ENCODE results near the gene ACLY.

Gene ACLY

DNA sequence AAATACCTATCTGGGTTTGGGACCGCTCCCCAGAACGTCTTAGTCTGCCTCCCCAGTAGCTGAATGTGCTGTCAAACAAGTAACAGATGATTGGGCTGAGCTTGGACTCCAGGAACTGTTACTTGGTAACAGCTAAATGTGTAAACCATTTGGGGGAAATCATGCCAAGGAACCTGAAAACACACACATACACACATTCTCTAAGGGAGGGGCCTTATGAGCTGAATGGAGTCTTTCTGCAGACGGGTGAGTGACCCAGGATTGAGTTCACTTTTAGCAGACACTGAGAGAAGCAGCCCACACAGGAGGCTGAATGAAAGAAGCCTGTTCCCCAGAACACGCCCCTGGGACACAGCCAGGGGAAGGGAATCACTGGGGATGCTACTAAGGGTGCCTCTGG is 1.6 kb downstream of the ACLY start:
- peak overlapping the region; percentile 97 for H3K4me3 ChIP-seq (ENCODE audit: low read length)
- TF ChIP-seq, protein P1, sequence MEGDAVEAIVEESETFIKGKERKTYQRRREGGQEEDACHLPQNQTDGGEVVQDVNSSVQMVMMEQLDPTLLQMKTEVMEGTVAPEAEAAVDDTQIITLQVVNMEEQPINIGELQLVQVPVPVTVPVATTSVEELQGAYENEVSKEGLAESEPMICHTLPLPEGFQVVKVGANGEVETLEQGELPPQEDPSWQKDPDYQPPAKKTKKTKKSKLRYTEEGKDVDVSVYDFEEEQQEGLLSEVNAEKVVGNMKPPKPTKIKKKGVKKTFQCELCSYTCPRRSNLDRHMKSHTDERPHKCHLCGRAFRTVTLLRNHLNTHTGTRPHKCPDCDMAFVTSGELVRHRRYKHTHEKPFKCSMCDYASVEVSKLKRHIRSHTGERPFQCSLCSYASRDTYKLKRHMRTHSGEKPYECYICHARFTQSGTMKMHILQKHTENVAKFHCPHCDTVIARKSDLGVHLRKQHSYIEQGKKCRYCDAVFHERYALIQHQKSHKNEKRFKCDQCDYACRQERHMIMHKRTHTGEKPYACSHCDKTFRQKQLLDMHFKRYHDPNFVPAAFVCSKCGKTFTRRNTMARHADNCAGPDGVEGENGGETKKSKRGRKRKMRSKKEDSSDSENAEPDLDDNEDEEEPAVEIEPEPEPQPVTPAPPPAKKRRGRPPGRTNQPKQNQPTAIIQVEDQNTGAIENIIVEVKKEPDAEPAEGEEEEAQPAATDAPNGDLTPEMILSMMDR (conservative IDR thresholded peaks at IDR 0.05; ENCODE audit: low read length) = no peak
- DNase-seq (ENCODE audit: low read depth) = peak; percentile 87

DNA sequence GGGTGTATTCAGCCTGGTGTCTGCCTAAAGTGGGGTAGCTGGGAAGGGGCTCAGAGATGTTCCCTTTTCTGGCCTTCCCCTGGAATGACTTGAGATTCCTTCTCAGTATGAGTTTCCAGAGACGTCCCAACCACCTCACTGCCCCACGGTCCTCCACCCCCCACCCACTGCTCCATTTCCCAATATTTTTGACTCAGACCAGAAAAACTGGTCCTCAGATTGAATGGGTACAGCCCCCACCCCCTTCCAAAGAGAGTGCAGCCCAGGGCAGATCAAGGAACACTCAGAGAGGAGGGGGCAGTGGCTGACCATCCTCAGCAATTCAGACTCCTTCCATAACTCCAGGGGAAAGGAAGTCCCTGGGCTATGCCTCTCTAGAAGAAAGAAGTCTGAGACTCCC is 3.2 kb downstream of the ACLY start:
- TF ChIP-seq, protein P1 (conservative IDR thresholded peaks at IDR 0.05; ENCODE audit: low read length) = no peak

DNA sequence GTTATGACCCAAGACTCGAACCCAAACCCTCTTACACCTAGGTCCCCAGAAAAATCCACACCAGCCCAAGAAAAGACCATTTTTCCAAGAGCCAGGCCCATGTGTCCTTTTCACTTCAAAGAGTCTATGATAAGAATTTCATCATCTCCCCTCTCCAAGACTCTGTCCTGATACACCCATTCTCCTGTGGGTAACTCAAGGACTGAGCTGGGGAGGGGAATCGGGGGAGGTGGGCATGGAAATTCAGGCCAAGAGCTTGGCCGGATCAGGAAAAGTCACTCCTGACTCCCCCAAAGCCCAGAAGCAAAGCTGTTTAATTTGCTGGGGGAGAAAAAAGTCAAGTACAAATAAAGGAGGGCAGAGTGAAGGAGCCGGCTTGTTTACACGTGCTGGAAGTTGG is 3.7 kb downstream of the ACLY start:
- no peak overlapping the region for H3K4me3 ChIP-seq (ENCODE audit: low read length)
- no peak for DNase-seq (ENCODE audit: low read depth)
- TF ChIP-seq, protein P1 (conservative IDR thresholded peaks at IDR 0.05; ENCODE audit: low read length) = no peak

More for the DNA sequence above, 3.2 kb downstream of the ACLY start:
- DNase-seq (ENCODE audit: low read depth) = no peak
- no peak overlapping the region for H3K4me3 ChIP-seq (ENCODE audit: low read length)

DNA sequence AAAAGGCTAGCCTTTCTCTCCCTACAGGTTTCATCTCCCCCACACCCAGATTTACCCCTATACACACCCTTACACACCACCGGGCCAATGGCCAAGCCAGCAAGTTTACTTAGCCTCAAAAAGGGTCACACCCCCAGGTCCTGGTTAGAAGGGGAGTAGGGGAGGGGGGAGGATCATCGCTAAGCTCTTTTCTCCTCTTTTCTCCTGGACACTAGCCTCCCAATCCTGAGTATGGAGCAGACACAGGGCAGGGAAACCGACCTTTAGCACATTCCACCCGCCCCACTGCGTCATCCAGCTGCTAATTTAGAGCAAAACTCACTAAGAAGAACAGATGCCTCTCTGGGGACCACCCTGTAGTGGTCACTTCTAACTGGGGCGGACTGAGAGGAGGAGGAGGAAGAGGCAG is 4.4 kb downstream of the ACLY start:
- TF ChIP-seq, protein P1 (conservative IDR thresholded peaks at IDR 0.05; ENCODE audit: low read length) = no peak
- DNase-seq (ENCODE audit: low read depth) = no peak
- no peak overlapping the region for H3K4me3 ChIP-seq (ENCODE audit: low read length)

DNA sequence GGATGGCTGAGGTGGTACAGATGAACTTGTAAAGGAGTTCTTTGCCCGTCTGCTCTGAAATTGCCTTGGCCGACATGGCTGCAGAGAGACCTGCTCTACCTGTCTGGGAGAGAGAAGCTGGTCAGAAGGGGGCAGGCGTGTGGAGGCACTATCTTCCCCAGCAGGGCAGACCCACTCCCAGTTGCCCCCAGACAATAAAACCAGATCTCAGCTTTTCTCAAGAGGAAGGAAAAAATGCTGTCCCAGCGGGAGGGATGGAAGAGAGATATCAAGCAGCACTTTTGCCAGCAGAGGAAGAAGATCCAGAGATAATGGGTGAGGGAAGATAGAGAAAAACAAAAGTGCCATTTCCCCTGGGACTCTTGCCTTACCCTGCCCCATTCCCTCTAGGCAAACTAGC is 5.0 kb downstream of the ACLY start:
- no peak overlapping the region for H3K4me3 ChIP-seq (ENCODE audit: low read length)
- no peak for DNase-seq (ENCODE audit: low read depth)
- TF ChIP-seq, protein P1 (conservative IDR thresholded peaks at IDR 0.05; ENCODE audit: low read length) = no peak

DNA sequence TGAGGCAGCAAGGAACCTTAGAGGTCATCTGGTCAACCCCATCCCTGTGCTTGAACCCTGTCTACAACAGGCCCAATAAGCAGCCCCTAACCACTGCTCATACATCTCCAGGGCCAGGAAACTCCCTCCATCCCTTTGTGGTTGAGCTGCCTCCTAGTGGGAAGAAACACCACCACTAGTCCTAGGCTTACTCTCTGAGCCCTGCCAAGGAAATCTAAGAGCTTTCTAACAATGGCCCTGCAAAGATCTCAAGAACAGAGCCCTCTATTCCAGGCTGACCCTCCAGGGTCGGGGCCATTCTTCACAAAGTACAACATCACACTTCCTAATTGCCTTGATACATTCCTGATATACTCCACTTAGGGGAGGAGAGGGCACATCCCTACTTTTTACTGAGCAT is 5.8 kb downstream of the ACLY start:
- no peak overlapping the region for H3K4me3 ChIP-seq (ENCODE audit: low read length)
- DNase-seq (ENCODE audit: low read depth) = no peak
- TF ChIP-seq, protein P1 (conservative IDR thresholded peaks at IDR 0.05; ENCODE audit: low read length) = no peak

DNA sequence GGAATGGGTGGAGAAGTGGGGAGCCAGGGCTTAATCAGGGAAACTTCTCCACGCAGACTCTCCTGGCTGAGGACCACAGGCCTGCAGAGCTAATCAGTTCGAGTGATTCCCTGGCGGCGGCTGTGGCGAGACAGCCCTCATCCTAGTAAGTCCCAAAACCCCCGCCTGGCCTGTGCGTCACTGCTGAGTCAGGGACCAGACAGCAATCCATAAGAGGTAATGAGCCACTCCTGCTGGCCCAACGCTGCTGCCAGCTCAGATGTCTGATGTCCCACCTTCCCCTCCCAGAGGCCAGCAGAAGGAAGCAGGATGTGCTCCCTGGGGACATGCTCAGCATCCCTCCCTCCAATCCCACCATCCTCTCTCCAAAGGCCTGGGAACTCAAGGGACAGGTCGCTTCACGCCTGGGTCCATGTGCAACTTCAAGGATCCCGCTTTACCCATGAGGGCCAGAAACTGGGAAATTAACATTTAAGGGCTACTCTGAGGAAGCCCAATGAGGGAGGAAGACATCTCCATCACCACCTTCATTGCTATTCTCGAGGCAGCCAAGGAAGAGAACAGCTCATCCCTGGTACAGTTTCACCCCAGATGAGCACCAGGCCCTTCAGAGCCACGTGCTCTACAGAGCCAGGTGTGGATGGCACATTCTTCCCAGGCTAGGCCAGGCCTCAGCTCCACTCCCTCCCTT is 7.9 kb downstream of the ACLY start:
- DNase-seq (ENCODE audit: low read depth) = peak; percentile 96
- H3K4me3 ChIP-seq (ENCODE audit: low read length) = no peak overlapping the region; the same call in 1 of the 2 replicates
- TF ChIP-seq, protein P1 (conservative IDR thresholded peaks at IDR 0.05; ENCODE audit: low read length) = peak; percentile 1; the same call in 1 of the 2 replicates

All from AG10803 (cell line).